HG03571 (cell line): ENCODE data around the gene PTPN3.

Source experiments
- ATAC-seq: cut with Tn5 transposase; IDR thresholded peaks from one replicate; pipeline ENCODE4 v1.9.1; 2021; ENCODE audit not compliant: unreplicated experiment

The PTPN3 gene

DNA sequence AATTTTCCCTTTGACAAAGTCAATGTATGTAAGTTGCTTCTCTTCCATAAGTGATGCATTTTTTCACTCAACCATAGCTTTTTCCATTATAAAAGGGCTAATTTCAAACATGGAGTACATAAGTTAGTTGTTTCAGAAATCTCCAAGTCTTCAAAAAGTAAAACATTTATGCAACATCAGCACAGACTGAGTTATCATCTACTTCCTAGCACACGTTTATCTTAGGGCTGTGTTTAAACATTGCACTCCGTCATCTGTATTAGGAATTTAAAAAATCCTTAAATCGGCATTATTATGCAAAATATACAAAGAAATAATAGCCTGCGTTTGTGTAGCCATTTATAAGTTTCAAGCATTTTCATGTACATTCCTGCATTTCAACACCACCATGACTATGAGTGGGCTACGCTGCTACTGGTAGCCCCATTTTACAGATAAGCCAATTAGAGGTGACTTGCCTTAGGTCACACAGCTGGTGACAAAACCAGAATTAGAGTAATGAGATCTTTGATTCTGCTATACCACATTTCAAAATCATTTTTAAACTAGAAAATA is 43.4 kb downstream of the PTPN3 start:
- no peak for ATAC-seq

DNA sequence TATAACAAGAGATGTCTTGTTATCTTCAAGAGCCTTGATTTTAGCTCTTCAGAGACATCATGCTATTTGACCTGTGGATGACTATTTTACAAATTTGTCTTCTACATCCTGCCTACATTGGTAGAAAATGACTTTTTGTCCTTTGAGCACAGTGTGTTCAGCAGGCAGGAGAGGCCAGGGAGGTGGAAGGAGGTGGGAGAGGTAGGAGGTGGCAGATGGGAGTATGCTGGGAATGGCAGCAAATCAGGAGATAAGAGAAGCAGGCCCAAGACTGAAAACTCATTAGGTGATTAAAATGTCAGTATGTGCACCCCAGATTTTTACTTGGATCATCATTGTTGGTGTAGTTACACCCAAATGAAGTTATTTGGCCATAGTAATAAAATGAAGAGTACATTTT is 44.1 kb downstream of the PTPN3 start:
- ATAC-seq, result no peak

DNA sequence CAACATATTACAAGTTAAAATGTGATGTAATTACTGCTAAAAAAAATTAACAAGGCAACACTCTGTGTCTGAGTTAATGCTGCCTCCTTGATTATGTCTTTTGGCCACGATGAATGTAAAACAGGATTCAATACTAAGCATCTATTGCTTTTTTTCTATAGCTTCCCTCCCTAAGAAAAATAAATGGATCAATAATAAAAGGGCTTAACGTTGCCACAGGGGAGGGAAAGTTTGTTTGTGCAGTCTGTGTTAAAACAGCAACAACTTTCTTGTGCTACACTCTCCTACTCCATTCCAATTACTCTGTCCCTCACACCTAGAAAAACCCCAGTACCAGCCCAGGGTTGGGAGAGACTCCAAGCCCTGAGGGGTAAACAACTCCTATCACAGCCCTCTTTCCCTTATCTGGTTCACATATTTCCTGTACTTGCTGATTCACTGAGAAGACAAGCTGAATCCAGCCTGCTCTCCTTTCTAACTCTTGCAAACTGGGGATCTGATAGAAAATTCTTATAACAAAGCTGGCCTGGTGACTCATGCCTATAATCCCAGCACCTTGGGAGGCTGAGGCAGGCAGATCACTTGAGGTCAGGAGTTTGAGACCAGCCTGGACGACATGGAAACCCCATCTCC is 44.8 kb downstream of the PTPN3 start:
- no peak for ATAC-seq

DNA sequence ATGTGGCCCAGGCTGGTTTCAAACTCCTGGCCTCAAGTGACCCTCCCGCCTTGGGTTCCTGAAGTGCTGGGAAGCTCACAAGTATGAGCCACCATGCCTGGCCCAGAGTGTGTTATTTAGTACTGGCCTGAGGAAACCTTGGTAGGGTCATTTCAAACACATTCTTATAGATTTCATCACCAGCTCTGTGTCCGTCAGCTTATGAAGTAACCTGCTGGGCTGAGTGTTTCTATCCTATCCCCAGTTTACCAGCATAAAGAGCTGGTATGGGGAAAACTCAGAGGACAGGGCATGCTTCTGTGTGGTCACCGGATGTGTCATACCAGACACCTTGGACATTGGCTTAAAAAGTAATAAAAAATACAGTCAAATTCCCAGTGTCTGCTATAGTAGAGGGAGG is 45.3 kb downstream of the PTPN3 start:
- no peak for ATAC-seq

DNA sequence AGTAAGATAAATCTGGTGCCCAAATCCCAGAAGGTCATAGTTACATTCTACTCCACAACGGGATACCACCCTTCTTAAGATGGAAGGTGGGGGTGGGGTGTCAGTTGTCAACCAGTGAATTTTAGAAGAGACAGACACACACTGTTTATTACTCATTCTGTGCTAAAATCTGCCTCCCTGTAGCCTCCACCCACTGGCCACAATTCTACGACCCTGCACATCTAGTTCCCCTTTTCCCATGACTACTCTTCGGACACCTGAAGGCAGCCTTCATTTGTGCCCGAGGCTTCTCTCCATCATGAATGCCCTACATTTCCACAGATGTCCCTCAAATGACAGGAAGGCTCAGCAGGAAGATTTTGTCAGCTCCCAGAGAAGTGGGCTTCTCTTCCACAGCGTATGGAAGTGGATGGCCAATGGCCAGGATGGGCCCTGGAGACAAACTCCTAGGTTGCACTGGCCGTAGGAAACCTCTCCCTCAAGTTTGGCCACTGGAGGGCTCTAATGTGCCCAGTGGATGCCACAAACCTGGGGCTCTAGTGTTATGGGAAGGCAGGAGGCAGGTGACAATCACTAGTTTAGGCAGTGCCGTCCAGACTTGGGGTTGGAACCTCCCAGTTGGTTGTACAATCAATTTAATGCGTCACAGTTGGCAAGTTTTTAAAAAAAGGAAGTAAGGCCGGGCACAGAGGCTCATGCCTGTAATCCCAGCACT is 46.6 kb downstream of the PTPN3 start:
- no peak for ATAC-seq

DNA sequence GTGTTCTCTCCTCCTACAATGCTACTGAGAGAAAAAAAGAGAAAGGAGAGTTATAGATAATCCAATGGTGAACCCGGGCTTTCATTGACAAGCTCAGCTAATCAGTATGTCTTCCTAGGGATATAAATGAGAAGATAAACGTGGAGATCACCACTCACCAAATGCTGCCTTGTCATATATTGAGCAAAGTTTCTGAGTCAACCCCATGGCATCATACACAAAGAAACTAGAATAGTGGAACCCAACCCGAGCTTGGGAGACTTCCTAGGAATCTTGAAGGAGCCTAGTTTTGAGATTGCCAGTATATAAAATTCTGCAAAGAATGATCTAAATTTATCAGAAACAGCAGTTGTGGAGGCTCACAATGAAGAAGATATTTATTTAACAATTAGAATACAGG is 47.8 kb downstream of the PTPN3 start:
- ATAC-seq, result no peak

DNA sequence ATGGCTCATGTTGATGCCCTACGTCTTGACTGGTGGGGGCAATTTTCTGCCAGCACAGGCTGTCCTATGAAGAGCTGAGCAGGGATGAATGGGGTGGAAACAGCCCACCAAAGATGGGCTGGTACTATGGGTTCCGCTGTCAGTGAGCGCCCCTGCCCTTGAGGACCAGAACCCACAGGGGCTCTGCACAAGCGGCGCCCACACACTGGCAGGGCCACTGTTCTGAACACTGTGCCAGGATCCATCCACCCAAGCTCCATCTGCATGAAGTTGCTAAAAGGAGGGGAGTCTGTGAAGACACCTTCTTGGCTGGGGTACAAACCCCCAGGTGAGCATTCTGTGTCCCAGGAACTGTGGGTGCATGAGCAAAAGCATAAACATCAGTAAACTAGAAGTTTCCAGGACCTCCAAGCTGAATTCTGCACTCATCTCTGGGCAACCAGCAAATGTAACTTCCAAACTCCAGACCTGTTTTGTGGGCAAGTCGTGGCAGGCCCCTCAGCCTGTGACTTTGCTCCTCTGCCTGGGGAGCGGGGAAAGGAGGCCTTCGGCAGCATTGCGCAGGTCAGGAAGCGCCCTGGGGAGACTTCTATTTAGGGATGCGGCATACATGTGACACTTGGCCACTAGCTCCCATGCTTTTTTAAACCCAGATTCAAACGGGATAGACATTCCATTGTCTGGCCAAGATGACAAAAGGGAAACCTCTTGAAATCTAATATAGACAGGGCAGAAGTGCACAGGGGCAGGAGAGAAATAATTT is 48.9 kb downstream of the PTPN3 start:
- ATAC-seq, result no peak

DNA sequence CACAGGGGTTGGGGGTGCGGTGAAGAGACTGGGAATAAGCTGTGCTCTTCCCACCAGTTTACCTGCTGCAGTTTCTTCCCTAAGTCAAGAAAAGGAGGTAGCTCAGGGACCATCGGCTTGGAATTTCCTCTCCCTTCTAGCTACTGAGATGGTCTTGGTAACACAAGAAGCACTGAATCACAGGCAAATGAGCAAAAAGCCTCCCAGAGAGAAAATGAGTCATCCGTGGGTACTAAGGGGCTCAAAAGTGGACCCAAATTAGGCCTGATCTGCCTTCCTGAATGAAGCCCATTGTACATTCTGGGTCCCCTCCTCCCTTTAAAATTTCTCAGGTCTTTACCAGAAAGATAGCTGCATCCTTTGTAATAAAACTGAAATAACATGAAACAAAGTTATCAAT is 49.9 kb downstream of the PTPN3 start:
- no peak for ATAC-seq

DNA sequence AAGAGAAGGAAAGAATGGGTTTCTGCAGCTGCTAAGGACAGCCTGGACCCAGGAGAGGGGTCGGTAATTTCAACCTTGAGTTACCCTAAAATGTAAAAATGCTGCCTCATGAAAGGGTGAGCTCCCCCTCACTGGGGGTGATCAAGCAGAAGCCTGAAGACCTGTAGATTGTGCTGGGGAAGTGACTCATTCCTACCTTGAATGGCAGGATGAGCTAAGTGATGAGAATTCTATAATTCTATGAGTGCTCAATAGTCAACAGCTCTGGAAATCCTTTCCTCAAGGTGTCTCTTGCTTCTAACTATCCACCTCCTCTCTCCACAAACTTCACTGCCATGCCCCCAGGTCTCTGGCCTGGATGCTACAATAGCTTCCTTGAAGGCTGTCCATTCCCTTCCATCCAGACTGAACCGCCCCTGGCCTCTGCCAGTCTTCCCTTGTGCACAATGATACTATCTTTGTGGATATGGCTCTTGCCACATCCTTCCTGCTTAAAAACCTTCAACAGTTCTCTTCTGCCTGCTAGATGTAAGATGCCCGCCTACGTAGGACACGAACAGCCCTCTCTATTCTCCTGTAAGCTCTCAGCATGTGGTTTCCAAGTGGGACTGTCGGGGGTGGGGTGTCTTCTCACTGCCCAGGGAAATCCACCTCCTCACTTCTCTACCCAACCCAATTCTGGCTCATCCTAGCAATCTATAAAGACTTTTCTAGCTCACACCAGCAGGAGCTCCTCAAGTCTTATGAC is 50.6 kb downstream of the PTPN3 start:
- no peak for ATAC-seq

DNA sequence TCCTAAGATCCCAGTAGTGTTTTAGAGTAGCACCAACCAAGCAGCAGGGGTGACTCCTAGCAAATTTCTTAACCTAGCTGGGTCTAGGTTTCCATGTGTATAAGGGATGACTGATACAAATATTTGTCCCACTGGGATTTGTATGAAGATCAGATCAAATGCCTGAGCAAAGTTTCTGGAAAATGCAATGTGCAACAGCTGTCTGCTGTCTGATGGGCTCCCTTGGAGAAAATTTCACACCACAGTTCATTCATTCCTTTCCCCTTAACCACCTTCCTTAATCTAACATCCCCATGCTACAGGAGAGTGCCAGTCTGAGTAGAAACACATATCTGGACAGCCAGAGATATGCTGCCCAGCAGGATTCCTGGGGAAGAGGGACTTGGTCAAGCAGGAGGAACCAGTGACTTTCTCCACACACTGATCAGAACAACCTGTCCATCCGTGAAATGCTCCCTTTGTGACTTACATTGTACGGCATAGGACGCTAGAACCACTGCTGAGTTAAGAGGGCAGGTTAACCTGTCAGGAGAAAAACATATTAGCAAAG is 53.3 kb downstream of the PTPN3 start:
- no peak for ATAC-seq

DNA sequence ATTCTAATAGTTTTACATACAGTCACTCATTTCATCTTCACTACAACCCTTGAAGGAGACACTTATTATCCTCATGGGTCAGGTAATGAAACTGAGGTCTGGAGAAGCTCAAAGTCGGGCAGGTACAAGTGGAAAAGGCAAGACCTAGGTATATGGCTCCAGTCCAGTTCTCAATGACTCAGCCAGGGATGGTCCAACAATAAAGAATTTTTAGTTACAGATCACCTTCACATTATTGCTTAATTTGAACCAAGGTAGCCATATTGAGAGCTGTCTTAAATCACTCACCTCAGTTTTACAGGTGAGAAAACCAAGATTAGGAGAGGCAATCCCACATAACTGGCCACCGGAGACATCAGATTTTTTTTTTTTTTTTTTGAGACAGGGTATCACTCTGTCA is 55.4 kb downstream of the PTPN3 start:
- no peak for ATAC-seq

DNA sequence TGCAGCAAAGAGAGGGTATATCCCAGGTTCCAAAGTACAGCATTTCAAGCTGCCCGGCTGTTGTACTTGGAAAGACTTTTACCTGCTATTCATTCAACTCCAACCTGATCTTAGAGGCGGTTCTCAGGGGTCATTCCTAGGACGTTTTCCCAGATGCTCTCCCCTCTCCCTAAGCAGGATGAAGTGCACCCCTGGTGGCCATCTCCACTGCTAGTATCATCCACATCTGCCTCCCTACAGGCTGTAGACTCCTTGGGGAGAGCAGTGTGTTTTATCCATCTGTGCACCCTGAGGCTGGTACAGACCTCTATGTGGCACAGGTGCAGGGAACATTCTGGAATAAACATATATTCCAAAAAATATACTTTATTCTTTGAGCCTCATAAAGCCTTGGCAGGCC is 56.8 kb downstream of the PTPN3 start:
- no peak for ATAC-seq

DNA sequence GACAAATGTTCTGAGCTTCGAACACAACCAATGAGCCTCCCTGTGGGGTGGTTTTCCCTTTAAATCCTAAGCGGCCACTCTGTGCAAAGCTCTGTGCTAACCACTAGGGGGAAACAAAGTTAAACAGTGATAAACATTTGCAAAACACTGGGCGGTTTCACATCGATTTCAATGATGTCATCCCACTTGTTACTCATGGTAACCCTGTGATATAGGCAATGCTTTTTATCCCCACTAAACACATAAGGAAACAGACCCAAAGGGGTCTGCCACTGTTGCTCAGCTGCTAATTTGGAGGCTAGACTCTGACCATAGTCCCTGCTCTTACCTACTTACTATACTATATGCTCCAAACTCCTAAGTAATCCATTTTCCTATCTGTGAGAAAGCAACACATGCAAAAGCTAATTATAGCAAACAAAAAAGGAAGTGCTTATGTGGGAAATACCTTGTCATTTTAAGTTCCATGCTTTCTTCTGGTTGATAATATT is 57.3 kb downstream of the PTPN3 start:
- peak; percentile 95 for ATAC-seq

DNA sequence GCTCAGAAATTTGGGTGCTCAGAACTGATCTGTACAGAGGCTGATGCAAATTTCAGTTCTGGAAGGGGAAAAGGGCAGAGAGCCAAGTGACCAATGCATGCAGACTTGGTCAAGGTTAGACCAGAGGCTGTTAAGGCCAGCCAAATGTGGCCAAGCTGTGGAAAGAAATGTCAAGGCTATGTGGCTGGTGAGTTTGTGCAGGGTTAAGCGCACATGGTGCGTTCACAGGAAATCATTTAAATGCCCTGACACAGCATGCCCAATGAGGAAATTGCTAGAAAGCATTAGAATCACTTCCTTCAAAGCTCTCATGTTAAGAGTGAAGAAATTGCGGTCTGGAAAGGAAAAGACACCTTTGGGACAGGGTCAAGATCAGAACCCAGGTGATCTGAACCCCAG is 58.0 kb downstream of the PTPN3 start:
- ATAC-seq, result peak; percentile 36

DNA sequence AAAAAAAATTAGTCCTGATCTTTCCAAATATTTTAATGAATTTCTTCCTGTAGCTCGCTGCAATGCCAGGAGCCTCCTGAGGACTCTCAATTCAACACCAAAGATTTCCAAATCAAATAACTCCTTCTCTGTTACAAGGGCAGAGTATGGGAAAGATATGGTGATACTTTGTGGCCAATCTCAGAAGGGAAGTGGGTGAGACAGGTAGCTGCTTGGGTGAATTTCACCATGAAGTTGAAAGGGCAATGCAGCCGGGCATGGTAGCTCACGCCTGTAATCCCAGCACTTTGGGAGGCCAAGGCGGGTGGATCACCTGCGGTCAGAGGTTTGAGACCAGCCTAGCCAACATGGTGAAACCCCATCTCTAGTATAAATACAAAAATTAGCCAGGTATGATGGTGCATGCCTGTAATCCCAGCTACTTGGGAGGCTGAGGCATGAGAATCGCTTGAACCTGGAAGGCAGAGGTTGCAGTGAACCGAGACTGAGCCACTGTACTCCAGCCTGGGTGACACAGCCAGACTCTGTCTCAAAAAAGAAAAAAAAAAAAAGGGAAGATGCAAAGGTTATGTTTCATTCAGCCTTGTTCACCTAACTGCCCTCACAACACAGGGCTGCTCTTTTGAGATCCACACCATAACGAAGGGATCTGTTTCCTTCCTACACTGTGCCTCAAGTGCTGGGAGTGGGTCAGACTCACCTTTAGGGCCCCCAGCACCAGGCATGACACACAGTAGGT is 58.6 kb downstream of the PTPN3 start:
- no peak for ATAC-seq

DNA sequence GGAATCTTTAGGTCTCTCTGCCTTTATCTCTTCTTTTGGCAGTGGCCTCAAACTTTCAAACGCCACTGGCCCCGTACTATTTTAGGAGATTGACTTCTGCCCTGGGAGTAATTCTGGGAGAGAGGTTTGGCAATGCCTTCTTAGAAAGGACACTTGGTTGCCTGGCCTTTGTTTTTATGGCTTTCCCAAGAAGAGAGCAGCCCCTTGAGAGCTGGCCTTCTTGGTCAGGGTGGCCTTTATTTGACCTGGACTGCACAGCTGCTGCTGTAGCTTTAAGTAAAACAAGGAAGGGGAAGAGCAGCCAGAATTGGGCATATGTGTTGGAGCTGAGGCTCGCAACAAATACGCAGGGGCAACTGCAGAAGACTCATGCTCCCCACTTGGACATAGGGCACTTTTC is 60.8 kb downstream of the PTPN3 start:
- no peak for ATAC-seq

DNA sequence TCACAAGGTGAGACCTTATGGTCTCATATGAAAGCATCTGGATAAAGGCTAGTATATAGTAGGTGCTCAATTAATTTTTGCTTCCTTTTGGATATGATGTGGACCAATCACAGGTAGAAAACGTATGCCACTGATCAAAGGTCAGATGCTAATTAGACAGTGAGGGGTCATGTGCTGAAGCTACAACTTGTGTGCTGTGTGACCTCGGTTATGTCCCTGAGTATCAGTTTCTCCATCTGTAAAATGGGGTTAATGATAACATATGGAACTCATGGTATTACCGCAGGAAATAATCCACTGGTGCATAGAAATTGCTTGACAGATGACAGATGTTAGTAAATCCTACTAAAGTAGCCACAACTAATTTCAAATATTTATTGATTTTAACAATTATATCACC is 62.0 kb downstream of the PTPN3 start:
- no peak for ATAC-seq

DNA sequence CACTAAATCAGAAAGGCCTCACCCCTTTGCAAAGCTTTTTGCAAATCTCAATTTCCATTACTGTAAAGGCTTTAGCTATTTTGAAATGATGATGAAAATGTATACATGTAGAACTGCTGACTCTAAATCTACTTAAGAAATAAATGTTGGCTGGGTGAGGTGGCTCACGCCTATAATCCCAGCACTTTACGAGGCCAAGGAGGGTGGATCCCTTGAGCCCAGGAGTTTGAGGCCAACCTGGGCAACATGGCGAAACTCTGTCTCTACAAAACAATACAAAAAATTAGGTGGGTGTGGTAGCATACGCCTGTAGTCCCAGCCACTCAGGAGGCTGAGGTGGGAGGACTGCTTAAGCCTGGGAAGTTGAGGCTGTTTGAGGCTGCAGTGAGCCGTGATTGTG is 64.6 kb downstream of the PTPN3 start:
- ATAC-seq, result no peak

DNA sequence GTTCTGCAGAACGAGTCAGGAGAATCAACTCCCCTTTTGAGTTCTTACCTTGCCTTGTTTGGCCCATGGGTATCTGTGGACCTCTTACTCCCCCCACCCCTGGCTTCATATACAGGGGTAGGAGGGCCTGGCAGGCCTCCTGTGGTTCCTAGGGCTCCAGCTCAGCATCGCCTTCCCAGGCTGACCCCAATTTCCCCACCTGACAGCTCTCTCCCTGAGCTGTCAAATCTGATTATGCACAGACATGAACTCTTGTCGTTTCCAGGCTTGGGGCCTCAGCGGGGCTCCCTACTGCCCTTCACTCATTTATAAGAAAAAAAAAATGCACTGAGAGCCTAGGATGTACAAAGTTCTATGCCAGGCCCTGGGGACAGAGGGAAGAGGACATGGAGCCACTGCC is 67.9 kb downstream of the PTPN3 start:
- no peak for ATAC-seq

DNA sequence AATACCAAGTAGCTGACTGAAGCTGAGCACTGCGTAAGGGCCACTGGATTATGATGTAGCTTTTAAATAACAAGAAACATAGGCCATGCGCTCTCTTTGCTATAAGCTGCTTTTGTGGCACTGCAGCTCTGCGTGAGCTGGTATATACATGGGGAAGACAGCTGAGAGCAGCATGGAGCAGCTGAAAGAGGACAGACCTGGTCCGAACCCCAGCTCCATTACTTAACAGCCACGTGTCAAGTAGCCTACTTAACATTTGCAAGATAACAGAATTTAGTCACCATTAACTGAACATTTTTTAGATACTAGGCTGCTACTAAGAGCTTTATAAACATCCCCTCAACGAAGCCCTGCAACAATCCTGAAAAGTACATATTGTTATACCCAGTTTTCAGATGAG is 69.3 kb downstream of the PTPN3 start:
- no peak for ATAC-seq
